Thyroid gland (tissue), 4 donors: ENCODE measurements around the gene CCS.

Source experiments
- POLR2A ChIP-seq, 2 donors: fragments of 450-650 bp; IDR thresholded peaks; one replicate each; pipeline ENCODE4 v1.6.1; 2017; ENCODE audit warnings: antibody characterized with exemption in 2 of 2, mild to moderate bottlenecking in 2 of 2, moderate library complexity in 1 of 2
- TF ChIP-seq, protein P1 (sequence below), 6 experiments: fragments of 200-600 bp in 3 of 6; fragments of 450-650 bp in 3 of 6; sonication (generic) in 3 of 6; IDR thresholded peaks; one replicate each; pipeline ENCODE4 v1.5.1; 2016 to 2019; ENCODE audit warnings: antibody characterized with exemption in 6 of 6, mild to moderate bottlenecking in 2 of 6, inconsistent platforms in 1 of 6, moderate library complexity in 1 of 6

DNA sequence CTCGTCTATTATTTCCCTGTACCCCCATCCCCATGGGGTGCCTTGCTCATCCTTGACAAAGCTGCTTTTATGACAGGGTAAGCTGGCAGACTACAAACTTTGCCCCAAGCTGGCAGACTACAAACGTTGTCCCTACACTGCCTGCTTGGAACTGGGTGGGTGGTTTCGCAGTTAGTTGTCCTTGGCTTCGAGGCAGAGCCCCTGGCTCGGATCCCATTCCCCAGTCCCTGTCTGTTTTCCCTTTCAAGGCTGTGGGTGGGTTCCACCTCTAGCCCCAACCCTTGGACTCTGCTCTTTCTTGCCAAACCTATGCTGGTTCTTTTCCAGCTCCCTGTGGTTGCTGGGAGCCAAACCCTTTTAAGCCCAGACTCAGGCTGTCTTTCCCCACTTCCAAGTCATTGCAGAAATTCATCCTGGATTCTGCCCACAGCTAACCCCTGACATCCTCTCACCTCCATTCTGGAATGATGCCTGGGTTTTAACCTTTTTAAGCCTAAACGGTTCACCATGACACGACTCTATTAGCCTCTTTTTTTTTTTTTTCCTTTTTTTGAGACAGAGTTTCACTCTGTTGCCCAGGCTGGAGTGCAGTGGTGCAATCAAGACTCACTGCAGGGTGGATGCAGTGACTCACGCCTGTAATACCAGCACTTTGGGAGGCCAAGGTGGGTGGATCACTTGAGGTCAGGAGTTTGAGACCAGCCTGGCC lies 14.3 kb downstream of the CCS start:
- TF ChIP-seq, protein P1, sequence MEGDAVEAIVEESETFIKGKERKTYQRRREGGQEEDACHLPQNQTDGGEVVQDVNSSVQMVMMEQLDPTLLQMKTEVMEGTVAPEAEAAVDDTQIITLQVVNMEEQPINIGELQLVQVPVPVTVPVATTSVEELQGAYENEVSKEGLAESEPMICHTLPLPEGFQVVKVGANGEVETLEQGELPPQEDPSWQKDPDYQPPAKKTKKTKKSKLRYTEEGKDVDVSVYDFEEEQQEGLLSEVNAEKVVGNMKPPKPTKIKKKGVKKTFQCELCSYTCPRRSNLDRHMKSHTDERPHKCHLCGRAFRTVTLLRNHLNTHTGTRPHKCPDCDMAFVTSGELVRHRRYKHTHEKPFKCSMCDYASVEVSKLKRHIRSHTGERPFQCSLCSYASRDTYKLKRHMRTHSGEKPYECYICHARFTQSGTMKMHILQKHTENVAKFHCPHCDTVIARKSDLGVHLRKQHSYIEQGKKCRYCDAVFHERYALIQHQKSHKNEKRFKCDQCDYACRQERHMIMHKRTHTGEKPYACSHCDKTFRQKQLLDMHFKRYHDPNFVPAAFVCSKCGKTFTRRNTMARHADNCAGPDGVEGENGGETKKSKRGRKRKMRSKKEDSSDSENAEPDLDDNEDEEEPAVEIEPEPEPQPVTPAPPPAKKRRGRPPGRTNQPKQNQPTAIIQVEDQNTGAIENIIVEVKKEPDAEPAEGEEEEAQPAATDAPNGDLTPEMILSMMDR (IDR thresholded peaks at IDR 0.05): no peak
- TF ChIP-seq POLR2A (IDR thresholded peaks at IDR 0.05): no peak
